K562 (cell line): ENCODE data around the gene DENND6B. TPM values are rescaled to one million over a fixed set of nuclear protein-coding genes. Genes with fewer than 3 reads are reported as not detected.
A peak's percentile ranks its signal among the peaks of the same experiment; 100 is the strongest.

Experiments used
- BRCA1 ChIP-seq, 2 experiments: fragments of 450-650 bp in 1 of 2; sonication (generic) in 1 of 2; formaldehyde crosslinking in 1 of 2; IDR thresholded peaks; 2 replicates each; pipeline versions ENCODE4 v1.5.0 to v1.6.1; 2017 to 2020; ENCODE audit warnings: mild to moderate bottlenecking in 1 of 2, missing genetic modification reagents in 1 of 2
- DMBX1 ChIP-seq: fragments of 250-450 bp; sonication (Bioruptor Pico); IDR thresholded peaks from 2 replicates; pipeline ENCODE4 v1.8.0; 2022; ENCODE audit warnings: inconsistent platforms, mild to moderate bottlenecking, moderate library complexity, borderline replicate concordance
- EZH2 ChIP-seq: IDR thresholded peaks from 2 replicates; pipeline ENCODE4 v1.6.1; 2012; ENCODE audit warnings: low read depth, mild to moderate bottlenecking, inconsistent platforms, low read length, borderline replicate concordance
- HOXB6 ChIP-seq: fragments of 250-450 bp; sonication (Bioruptor Pico); IDR thresholded peaks from 2 replicates; pipeline ENCODE4 v1.5.1; 2022; ENCODE audit warnings: mild to moderate bottlenecking, borderline replicate concordance
- MAZ ChIP-seq, 2 experiments: fragments of 450-650 bp in 1 of 2; sonication (generic) in 1 of 2; formaldehyde crosslinking; IDR thresholded peaks in 1 of 2; conservative IDR thresholded peaks in 1 of 2; 2 replicates each; pipeline versions ENCODE4 v1.4.0 to v1.5.0; 2020; ENCODE audit warnings: mild to moderate bottlenecking in 1 of 2, missing genetic modification reagents in 1 of 2
- NCOA1 ChIP-seq: fragments of 450-650 bp; IDR thresholded peaks from 2 replicates; pipeline ENCODE4 v1.6.1; 2016; ENCODE audit warnings: low read depth
- POLR2G ChIP-seq: fragments of 200-400 bp; formaldehyde crosslinking; IDR thresholded peaks from 2 replicates; pipeline ENCODE4 v1.6.1; 2017; ENCODE audit warnings: low read depth, mild to moderate bottlenecking, antibody characterized with exemption, low read length, moderate library complexity
- PTTG1 ChIP-seq: fragments of 450-650 bp; IDR thresholded peaks from 2 replicates; pipeline ENCODE4 v1.6.1; 2016; ENCODE audit warnings: low read depth, mild to moderate bottlenecking, missing genetic modification characterization, missing compliant biosample characterization
- RB1 ChIP-seq: fragments of 450-650 bp; IDR thresholded peaks from 2 replicates; pipeline ENCODE4 v1.6.1; 2017; ENCODE audit warnings: low read depth, mild to moderate bottlenecking
- SETDB1 ChIP-seq: IDR thresholded peaks from one replicate; pipeline ENCODE4 v1.6.1; 2012; ENCODE audit warnings: low read length, control low read depth, inconsistent platforms
- SIRT6 ChIP-seq: IDR thresholded peaks from one replicate; pipeline ENCODE4 v1.6.1; 2012; ENCODE audit warnings: low read depth, mild to moderate bottlenecking, control low read depth, inconsistent platforms, low read length, moderate library complexity
- SUPT5H ChIP-seq: fragments of 450-650 bp; IDR thresholded peaks from 2 replicates; pipeline ENCODE4 v1.6.1; 2016
- TAF9B ChIP-seq: fragments of 450-650 bp; IDR thresholded peaks from 2 replicates; pipeline ENCODE4 v1.6.1; 2018; ENCODE audit warnings: mild to moderate bottlenecking; ENCODE audit not compliant: partially characterized antibody
- ZNF212 ChIP-seq: fragments of 450-650 bp; formaldehyde crosslinking; IDR thresholded peaks from 2 replicates; pipeline ENCODE4 v1.4.0; 2020; ENCODE audit warnings: mild to moderate bottlenecking
- ZNF3 ChIP-seq: fragments of 250-450 bp; sonication (Bioruptor Pico); IDR thresholded peaks from 2 replicates; pipeline ENCODE4 v1.5.0; 2021; ENCODE audit warnings: mild to moderate bottlenecking, moderate library complexity
- ZNF436 ChIP-seq: fragments of 250-450, 450-650 bp; sonication (Bioruptor Pico); formaldehyde crosslinking; IDR thresholded peaks from 2 replicates; pipeline ENCODE4 v1.7.0; 2020; ENCODE audit warnings: mild to moderate bottlenecking
- ZNF77 ChIP-seq: fragments of 250-450 bp; sonication (Bioruptor Pico); IDR thresholded peaks from 2 replicates; pipeline ENCODE4 v1.5.0; 2020
- ZNF778 ChIP-seq: fragments of 450-650 bp; formaldehyde crosslinking; IDR thresholded peaks from 2 replicates; pipeline ENCODE4 v1.4.0; 2020; ENCODE audit warnings: mild to moderate bottlenecking, moderate library complexity
- polyA plus RNA-seq, 8 experiments: library from polyadenylated mRNA; depleted of rRNA in 4 of 8; stranded (reverse) in 5 of 8; unstranded in 3 of 8; fragments of >200 nt; fragmentation: Nextera tagmentation in 2 of 8; fragmentation: Illumina TruSeq in 1 of 8; extraction: Ambion mirVana in 2 of 8; extraction: Trizol in 1 of 8; gene quantifications; 2 replicates each; pipeline versions ENCODE4 v1.2.1 to v1.2.3, GENCODE V29; 2011 to 2014; ENCODE audit warnings: inconsistent platforms in 1 of 8, missing spikeins in 1 of 8
- total RNA-seq, 7 experiments: library from RNA; depleted of rRNA in 6 of 7; stranded (reverse); fragments of >200 nt in 6 of 7; fragmentation: Illumina TruSeq in 2 of 7; extraction: Trizol in 2 of 7; gene quantifications; 2 replicates each; pipeline versions ENCODE4 v1.2.1 to v1.2.3, GENCODE V29; 2011 to 2021; ENCODE audit warnings: low replicate concordance in 1 of 7
- TF ChIP-seq, protein P1 (sequence below): sonication (generic); formaldehyde crosslinking; IDR thresholded peaks from 2 replicates; pipeline ENCODE4 v1.8.1; 2023; ENCODE audit warnings: mild to moderate bottlenecking, missing genetic modification reagents
- TF ChIP-seq, protein P2 (sequence below), 3 experiments: IDR thresholded peaks in 2 of 3; conservative IDR thresholded peaks in 1 of 3; 2 replicates each; pipeline ENCODE4 v1.5.1; 2011 to 2012; ENCODE audit warnings: low read length in 3 of 3, mild to moderate bottlenecking in 3 of 3, control low read depth in 2 of 3, improper control_type of control experiment in 1 of 3, inconsistent platforms in 1 of 3, low read depth in 1 of 3, mixed read lengths in 1 of 3, moderate library complexity in 1 of 3; ENCODE audit not compliant: insufficient read depth in 2 of 3
- TF ChIP-seq, protein P3 (sequence below): fragments of 450-650 bp; IDR thresholded peaks from 2 replicates; pipeline ENCODE4 v1.6.1; 2016; ENCODE audit warnings: borderline replicate concordance
- TF ChIP-seq, protein P4 (sequence below): fragments of 250-450 bp; sonication (Bioruptor Pico); IDR thresholded peaks from 2 replicates; pipeline ENCODE4 v1.5.0; 2021

The DENND6B gene
- total and polyA plus RNA-seq, 9 of the 15 experiments (the other 6 are each of a cell fraction or from before 2014, with no cell fraction given), result 0.07 to 3.7 (median 1.5) TPM

DNA sequence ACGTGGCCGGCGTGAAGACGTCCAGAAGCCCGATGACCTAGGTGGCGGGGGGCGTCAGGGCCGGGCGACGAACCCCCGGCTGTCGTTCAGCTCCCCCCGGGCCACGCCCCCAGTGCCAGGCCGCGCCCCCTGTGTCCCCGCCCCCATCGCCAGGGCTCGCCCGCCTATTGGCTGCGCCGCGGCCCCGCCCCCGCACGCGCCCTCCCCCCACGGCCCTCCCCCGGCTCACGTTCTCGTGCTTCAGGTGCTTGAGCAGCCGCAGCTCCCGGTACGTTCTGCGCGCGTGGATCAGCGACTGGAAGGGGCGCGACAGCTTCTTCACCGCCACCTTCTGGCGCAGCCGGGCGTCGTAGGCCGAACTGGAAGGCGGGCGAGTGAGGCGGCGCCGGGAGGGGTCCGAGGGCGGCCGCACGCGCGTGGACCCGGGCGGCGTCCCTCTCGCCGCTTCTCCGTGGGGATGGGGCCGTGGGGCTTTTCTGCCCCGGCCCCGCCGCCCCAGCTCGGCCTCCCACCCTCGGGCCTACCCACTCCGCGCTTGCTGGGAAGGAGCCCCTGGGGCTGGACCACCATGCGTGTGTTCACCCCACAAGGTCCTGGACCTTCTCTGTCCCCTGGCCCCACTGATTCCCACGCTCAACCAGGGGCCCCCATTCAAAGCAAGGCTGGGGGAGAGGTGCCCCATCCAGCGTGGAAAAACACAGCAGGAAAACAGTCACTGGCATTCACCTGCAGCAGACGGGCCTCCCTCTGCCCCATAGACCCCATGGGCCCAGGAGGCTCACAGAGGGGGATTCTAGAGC, 59.0 kb downstream of the DENND6B start (continued):
- no peak for TF ChIP-seq BRCA1 (IDR thresholded peaks at IDR 0.05)
- no peak for TF ChIP-seq BRCA1 (CRISPR knock-in tag; IDR thresholded peaks at IDR 0.05)
- TF ChIP-seq TAF9B, result no peak
- no peak for TF ChIP-seq NCOA1
- no peak for TF ChIP-seq PTTG1 (tag)
- TF ChIP-seq, protein P1, sequence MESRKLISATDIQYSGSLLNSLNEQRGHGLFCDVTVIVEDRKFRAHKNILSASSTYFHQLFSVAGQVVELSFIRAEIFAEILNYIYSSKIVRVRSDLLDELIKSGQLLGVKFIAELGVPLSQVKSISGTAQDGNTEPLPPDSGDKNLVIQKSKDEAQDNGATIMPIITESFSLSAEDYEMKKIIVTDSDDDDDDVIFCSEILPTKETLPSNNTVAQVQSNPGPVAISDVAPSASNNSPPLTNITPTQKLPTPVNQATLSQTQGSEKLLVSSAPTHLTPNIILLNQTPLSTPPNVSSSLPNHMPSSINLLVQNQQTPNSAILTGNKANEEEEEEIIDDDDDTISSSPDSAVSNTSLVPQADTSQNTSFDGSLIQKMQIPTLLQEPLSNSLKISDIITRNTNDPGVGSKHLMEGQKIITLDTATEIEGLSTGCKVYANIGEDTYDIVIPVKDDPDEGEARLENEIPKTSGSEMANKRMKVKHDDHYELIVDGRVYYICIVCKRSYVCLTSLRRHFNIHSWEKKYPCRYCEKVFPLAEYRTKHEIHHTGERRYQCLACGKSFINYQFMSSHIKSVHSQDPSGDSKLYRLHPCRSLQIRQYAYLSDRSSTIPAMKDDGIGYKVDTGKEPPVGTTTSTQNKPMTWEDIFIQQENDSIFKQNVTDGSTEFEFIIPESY (CRISPR knock-in tag), result peak; percentile 48; the same call in 1 of the 2 replicates
- TF ChIP-seq, protein P2, sequence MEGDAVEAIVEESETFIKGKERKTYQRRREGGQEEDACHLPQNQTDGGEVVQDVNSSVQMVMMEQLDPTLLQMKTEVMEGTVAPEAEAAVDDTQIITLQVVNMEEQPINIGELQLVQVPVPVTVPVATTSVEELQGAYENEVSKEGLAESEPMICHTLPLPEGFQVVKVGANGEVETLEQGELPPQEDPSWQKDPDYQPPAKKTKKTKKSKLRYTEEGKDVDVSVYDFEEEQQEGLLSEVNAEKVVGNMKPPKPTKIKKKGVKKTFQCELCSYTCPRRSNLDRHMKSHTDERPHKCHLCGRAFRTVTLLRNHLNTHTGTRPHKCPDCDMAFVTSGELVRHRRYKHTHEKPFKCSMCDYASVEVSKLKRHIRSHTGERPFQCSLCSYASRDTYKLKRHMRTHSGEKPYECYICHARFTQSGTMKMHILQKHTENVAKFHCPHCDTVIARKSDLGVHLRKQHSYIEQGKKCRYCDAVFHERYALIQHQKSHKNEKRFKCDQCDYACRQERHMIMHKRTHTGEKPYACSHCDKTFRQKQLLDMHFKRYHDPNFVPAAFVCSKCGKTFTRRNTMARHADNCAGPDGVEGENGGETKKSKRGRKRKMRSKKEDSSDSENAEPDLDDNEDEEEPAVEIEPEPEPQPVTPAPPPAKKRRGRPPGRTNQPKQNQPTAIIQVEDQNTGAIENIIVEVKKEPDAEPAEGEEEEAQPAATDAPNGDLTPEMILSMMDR (IDR thresholded peaks at IDR 0.05 in 2 of 3, conservative IDR thresholded peaks at IDR 0.05 in 1 of 3; ENCODE audit: insufficient read depth in 2 of 3, low read depth in 1 of 3, low read length in 3 of 3), result peak in 1 of 3 experiments; percentile 36; a peak in 2 of 6 replicates
- TF ChIP-seq HOXB6 (CRISPR knock-in tag), result no peak
- no peak for TF ChIP-seq ZNF3 (CRISPR knock-in tag)
- TF ChIP-seq POLR2G, result 0 out of 2 replicates have a peak, but pooled peaks have one; percentile 33
- TF ChIP-seq SIRT6, result no peak
- TF ChIP-seq ZNF77 (CRISPR knock-in tag), result no peak
- TF ChIP-seq SETDB1, result no peak
- TF ChIP-seq ZNF212 (CRISPR knock-in tag), result no peak
- no peak for TF ChIP-seq DMBX1 (CRISPR knock-in tag)
- TF ChIP-seq, protein P3, sequence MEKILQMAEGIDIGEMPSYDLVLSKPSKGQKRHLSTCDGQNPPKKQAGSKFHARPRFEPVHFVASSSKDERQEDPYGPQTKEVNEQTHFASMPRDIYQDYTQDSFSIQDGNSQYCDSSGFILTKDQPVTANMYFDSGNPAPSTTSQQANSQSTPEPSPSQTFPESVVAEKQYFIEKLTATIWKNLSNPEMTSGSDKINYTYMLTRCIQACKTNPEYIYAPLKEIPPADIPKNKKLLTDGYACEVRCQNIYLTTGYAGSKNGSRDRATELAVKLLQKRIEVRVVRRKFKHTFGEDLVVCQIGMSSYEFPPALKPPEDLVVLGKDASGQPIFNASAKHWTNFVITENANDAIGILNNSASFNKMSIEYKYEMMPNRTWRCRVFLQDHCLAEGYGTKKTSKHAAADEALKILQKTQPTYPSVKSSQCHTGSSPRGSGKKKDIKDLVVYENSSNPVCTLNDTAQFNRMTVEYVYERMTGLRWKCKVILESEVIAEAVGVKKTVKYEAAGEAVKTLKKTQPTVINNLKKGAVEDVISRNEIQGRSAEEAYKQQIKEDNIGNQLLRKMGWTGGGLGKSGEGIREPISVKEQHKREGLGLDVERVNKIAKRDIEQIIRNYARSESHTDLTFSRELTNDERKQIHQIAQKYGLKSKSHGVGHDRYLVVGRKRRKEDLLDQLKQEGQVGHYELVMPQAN, result no peak
- TF ChIP-seq ZNF778 (CRISPR knock-in tag), result no peak
- TF ChIP-seq ZNF436 (CRISPR knock-in tag), result no peak
- TF ChIP-seq MAZ (CRISPR knock-in tag; conservative IDR thresholded peaks at IDR 0.05 in 1 of 2, IDR thresholded peaks at IDR 0.05 in 1 of 2), result no peak
- TF ChIP-seq SUPT5H, result no peak
- TF ChIP-seq RB1, result 0 out of 2 replicates have a peak, but pooled peaks have one; percentile 35
- no peak for TF ChIP-seq EZH2
- TF ChIP-seq, protein P4, sequence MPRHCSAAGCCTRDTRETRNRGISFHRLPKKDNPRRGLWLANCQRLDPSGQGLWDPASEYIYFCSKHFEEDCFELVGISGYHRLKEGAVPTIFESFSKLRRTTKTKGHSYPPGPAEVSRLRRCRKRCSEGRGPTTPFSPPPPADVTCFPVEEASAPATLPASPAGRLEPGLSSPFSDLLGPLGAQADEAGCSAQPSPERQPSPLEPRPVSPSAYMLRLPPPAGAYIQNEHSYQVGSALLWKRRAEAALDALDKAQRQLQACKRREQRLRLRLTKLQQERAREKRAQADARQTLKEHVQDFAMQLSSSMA (CRISPR knock-in tag), result no peak
